GM19324 (cell line): ENCODE measurements around the gene ATG12.
"Not testable (repeated sequence)": the region's sequence is repeated elsewhere in the genome, so short reads cannot be mapped to it uniquely, and the experiment has no call there.

Experiments
- ATAC-seq: cut with Tn5 transposase; IDR thresholded peaks from one replicate; pipeline ENCODE4 v1.9.1; 2021; ENCODE audit warnings: mild to moderate bottlenecking, moderate library complexity; ENCODE audit not compliant: unreplicated experiment, low FRiP score

ATG12 gene

DNA sequence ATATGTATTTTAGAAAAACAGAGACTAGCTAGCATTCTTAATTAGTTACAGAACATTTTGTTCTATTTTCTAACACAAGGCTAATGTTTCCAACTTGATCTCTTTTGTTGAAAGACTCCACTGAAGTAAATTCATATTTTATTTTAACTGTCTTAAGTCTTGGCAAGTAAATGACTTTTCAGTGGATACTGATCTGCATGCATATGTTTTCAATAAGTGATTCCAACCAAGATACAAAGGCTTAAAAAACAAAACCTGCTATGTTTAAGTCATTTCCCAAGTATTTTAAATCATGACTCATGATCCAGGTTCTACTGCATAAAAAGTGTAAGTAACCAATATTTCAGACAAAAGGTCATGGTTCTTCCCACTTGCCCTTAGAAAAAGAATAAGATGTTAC is 30.6 kb downstream of the ATG12 start:
- ATAC-seq = no peak

GRCh38 chr5:115809946-115810345 is 31.4 kb downstream of the ATG12 start:
- no peak for ATAC-seq

- not testable (repeated sequence) for ATAC-seq
These were observed 33.3 kb downstream of the ATG12 start for GRCh38 chr5:115808066-115808465.

GRCh38 chr5:115807654-115808052 is 33.7 kb downstream of the ATG12 start:
- ATAC-seq = no peak

DNA sequence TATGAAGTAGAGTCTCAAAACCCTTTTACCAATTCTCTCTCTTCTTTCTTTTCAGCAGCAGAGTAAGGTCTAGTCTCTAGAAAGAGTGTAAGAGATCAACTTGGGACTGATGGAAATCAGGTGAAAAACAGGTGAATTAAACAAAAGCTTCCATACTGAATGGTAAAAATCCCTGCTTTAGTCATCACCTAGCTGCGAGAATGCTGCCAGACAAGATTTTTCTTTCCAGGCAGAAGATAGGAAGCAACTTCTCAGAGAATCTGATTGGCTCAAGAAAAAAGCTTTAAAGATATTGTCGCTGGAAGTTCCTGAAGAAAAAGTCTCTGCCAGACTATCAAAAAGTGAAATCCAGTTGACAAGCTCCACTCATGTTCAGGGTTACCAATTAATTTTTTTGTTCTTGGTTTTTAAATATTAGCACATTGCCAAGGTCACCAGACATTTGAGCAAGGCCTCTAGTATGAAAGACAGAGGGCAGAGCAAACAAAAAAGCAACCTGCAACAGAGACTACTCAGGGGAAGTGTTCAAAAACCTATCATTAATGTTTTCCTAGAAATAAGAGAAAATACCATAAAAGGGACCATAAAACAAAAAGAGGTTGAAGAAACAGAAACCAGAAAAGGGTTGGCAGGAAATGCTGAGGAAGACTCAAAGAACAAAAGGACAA is 34.2 kb downstream of the ATG12 start:
- no peak for ATAC-seq

GRCh38 chr5:115801984-115802383 is 39.4 kb downstream of the ATG12 start:
- no peak for ATAC-seq

DNA sequence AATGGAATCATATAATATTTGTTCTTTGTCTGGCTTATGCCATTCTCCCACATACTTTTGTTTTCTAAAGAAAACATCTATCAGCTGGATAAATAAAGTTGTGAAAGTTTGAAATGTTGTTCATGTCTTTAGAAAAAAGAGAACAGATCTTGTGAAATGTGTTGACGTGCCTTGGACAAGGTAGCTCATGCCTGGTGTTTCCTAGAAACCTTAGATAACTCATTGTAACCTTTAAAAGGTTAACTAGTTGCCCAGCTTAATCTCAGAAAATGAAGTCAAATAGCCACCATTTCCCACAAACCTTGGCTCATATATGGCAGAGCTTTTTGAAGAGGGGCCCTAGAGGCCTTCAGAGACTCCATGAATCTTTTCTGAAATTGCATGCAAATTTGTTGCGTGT is 40.2 kb downstream of the ATG12 start:
- no peak for ATAC-seq

- ATAC-seq = no peak
These were observed 41.3 kb downstream of the ATG12 start for GRCh38 chr5:115800108-115800507.

- ATAC-seq = no peak
These were observed 43.1 kb downstream of the ATG12 start for GRCh38 chr5:115798252-115798651.

GRCh38 chr5:115796656-115797055 is 44.7 kb downstream of the ATG12 start:
- ATAC-seq = no peak

GRCh38 chr5:115795700-115796099 is 45.7 kb downstream of the ATG12 start:
- no peak for ATAC-seq

DNA sequence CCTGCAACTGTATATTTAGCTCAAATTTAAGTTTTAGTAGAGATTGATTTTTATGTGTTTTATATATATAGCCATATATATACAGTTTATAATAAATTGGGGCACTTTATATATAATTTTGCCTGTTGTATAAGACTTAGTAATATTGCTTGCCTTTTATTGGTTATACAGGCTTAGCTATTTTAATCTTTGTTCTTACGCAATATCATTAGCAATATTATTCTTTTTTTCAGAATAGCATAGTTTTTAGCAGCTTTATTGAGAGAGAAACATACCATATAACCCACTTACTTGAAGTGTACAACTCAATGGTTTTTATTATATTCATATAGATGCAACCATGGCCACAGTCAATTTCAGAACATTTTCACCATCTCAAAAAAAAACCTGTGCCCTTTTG is 52.9 kb downstream of the ATG12 start:
- ATAC-seq = no peak

DNA sequence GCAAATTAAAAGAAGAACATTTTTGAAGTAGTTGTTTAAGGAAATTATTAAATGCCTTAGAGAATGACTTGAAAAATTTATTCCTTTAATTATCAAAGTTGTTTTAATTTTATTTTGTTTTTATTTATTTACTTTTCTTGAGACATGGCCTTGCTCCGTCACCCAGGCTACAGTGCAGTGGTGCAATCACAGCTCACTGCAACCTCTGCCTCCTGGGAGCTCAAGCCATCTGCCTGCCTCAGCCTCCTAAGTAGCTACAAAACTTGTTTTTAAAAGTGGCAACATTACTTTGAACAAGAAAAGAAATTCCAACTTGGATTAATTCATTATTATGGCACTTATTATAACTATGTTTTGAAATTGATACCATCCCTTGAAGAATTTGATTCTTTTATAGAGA is 53.9 kb downstream of the ATG12 start:
- no peak for ATAC-seq

- ATAC-seq = no peak
These were observed 55.8 kb downstream of the ATG12 start for GRCh38 chr5:115785381-115786065.

DNA sequence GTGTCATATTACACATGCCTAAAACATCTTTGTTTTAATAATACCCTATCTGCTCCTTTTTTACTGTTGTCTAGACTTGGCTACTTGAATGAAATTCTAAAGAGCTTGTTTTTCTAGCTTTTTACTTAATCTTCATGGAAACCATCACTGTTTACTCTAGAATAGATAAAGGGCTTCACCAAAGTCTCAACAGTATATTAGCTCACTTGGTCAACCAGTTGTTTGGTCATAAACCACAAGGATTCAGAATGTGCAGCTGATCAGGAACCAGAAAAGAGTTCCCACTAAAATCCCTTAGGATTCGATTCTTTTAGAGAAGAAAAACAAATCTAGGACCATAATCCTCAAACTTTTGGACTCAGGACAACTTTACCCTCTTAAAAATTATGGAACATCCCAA is 62.9 kb downstream of the ATG12 start:
- no peak for ATAC-seq
